HepG2 (cell line): ENCODE measurements around the gene CNTNAP1. TPM values are rescaled to one million over a fixed set of nuclear protein-coding genes. Genes with fewer than 3 reads are reported as not detected.
A peak's percentile ranks its signal among the peaks of the same experiment; 100 is the strongest.

Experiments
- ATAC-seq: fragments of 200-7000 bp; cut with Tn5 transposase; 3 replicates; pipeline ENCODE4 v1.9.1; 2020; ENCODE audit warnings: mild to moderate bottlenecking, moderate library complexity
- BruUV-seq: library from RNA; stranded (reverse); fragments of 400-500 nt; replicated peaks from 2 replicates; lab custom pipeline; 2021; lab: Mats Ljungman, UMichigan
- CTCF ChIA-PET: fragments of 300-600 bp; formaldehyde crosslinking; extraction: SDS; loops from one replicate; lab custom pipeline; 2021; ENCODE audit warnings: low total read pairs, inconsistent platforms, low intra/inter-chr PET ratio; lab: Yijun Ruan, JAX
- POLR2A ChIA-PET: fragments of 350-600 bp; sonication (Branson Sonifier 250); formaldehyde crosslinking; loops from one replicate; lab custom pipeline; 2020; ENCODE audit warnings: antibody characterized with exemption, inconsistent platforms; lab: Yijun Ruan, JAX
- DNase-seq: peaks from one replicate; pipeline ENCODE4 v3.0.0-alpha.2; 2015; ENCODE audit warnings: low spot score
- FAIRE-seq: peaks from 3 replicates; lab custom pipeline; 2011; peaks lifted over from hg19 to GRCh38; lab: Jason Lieb, UNC
- H2AFZ ChIP-seq: one replicate; pipeline ENCODE4 v1.6.1; 2011; ENCODE audit warnings: low read length, inconsistent platforms
- H3K27ac ChIP-seq: fragments of 300-600 bp; 3 replicates; pipeline ENCODE4 v1.8.0; 2011; ENCODE audit warnings: mixed run types, mild to moderate bottlenecking, mixed read lengths, low read length, inconsistent platforms; ENCODE audit not compliant: insufficient read depth; ENCODE audit errors: extremely low read length
- H3K27me3 ChIP-seq, 2 experiments: fragments of 200-600 bp in 1 of 2; 2 replicates in 1 of 2; 3 replicates in 1 of 2; pipeline versions ENCODE4 v1.6.0 to v1.8.0; 2011; ENCODE audit warnings: low read length in 2 of 2, mild to moderate bottlenecking in 2 of 2, moderate library complexity in 2 of 2, inconsistent platforms in 1 of 2; ENCODE audit not compliant: insufficient read depth in 2 of 2, control insufficient read depth in 1 of 2
- H3K36me3 ChIP-seq, 2 experiments: fragments of 200-600 bp in 1 of 2; replicated peaks in 1 of 2; 2 replicates in 1 of 2; 3 replicates in 1 of 2; pipeline versions ENCODE4 v1.5.1 to v1.8.0; 2011; ENCODE audit warnings: low read length in 2 of 2, inconsistent platforms in 1 of 2; ENCODE audit not compliant: insufficient read depth in 2 of 2, control insufficient read depth in 1 of 2
- H3K4me1 ChIP-seq: 2 replicates; pipeline ENCODE4 v1.5.1; 2012; ENCODE audit warnings: low read length, inconsistent platforms; ENCODE audit not compliant: insufficient read depth
- H3K4me2 ChIP-seq: 2 replicates; pipeline ENCODE4 v1.6.0; 2011; ENCODE audit warnings: low read depth, low read length, inconsistent platforms
- H3K4me3 ChIP-seq, 3 experiments: fragments of 200-600 bp in 1 of 3; sonication (generic), shearing (Covaris generic) in 1 of 3; replicated peaks in 1 of 3; 2 replicates each; pipeline ENCODE4 v1.5.1; 2011 to 2016; ENCODE audit warnings: low read length in 3 of 3, inconsistent platforms in 2 of 3, low read depth in 2 of 3, mild to moderate bottlenecking in 2 of 3, control low read depth in 1 of 3, mixed read lengths in 1 of 3; ENCODE audit not compliant: insufficient read depth in 1 of 3
- H3K79me2 ChIP-seq: one replicate; pipeline ENCODE4 v1.6.1; 2011; ENCODE audit warnings: low read length, inconsistent platforms; ENCODE audit not compliant: insufficient read depth
- H3K9ac ChIP-seq: 2 replicates; pipeline ENCODE4 v1.6.0; 2011; ENCODE audit warnings: mild to moderate bottlenecking, low read depth, low read length, inconsistent platforms; ENCODE audit not compliant: insufficient read depth
- H3K9me3 ChIP-seq: 2 replicates; pipeline ENCODE4 v1.5.1; 2012; ENCODE audit warnings: mild to moderate bottlenecking, low read length
- H4K20me1 ChIP-seq: 2 replicates; pipeline ENCODE4 v1.6.0; 2011; ENCODE audit warnings: inconsistent platforms, mild to moderate bottlenecking, low read length, moderate library complexity; ENCODE audit not compliant: insufficient read depth
- HNRNPK ChIP-seq: fragments of 200-400 bp; formaldehyde crosslinking; IDR thresholded peaks from 2 replicates; pipeline ENCODE4 v1.6.1; 2018; ENCODE audit warnings: low read length, low read depth, moderate library complexity, mild to moderate bottlenecking; ENCODE audit not compliant: poor library complexity, severe bottlenecking
- RBFOX2 ChIP-seq: fragments of 200-400 bp; formaldehyde crosslinking; IDR thresholded peaks from 2 replicates; pipeline ENCODE4 v1.6.1; 2017; ENCODE audit warnings: low read depth, mild to moderate bottlenecking, low read length
- SRSF9 ChIP-seq: fragments of 200-400 bp; formaldehyde crosslinking; IDR thresholded peaks from 2 replicates; pipeline ENCODE4 v1.6.1; 2018; ENCODE audit warnings: borderline replicate concordance, mild to moderate bottlenecking, low read depth, low read length; ENCODE audit not compliant: insufficient read depth, poor library complexity, severe bottlenecking
- ZSCAN22 ChIP-seq: sonication (generic); formaldehyde crosslinking; IDR thresholded peaks from 2 replicates; pipeline ENCODE4 v1.4.0; 2020; ENCODE audit warnings: mild to moderate bottlenecking, missing genetic modification reagents
- WGBS: methylation state at CpG from one replicate; pipeline ENCODE4 v1.1.6; 2017; ENCODE audit warnings: low lambda C conversion rate; 5-methylcytosine and 5-hydroxymethylcytosine counted together
- in situ Hi-C: cut with HindIII; loops from 2 replicates; pipeline ENCODE4 v1.10.0; 2017; ENCODE audit warnings: low pct_unique_long_range_greater_than_20kb; ENCODE audit not compliant: extremely low pct_ligation_motif_present
- intact Hi-C: fragments of 100-400 bp; cut with micrococcal nuclease; formaldehyde crosslinking; loops from one replicate; pipeline ENCODE4 v1.10.0; 2022; ENCODE audit not compliant: unreplicated experiment
- polyA plus RNA-seq, 8 experiments: library from polyadenylated mRNA; depleted of rRNA in 3 of 8; stranded (reverse) in 7 of 8; unstranded in 1 of 8; fragments of >200 nt; fragmentation: Illumina TruSeq in 4 of 8; extraction: Trizol in 4 of 8; gene quantifications; 2 replicates each; pipeline versions ENCODE4 v1.2.1 to v1.2.3, GENCODE V29; 2011 to 2016; ENCODE audit warnings: low read depth in 4 of 8, missing spikeins in 1 of 8, mixed read lengths in 1 of 8; ENCODE audit not compliant: insufficient read depth in 1 of 8
- total RNA-seq, 5 experiments: library from RNA; depleted of rRNA; stranded (reverse); fragments of >200 nt; fragmentation: Illumina TruSeq; extraction: Trizol; gene quantifications; 2 replicates each; pipeline ENCODE4 v1.2.3, GENCODE V29; 2016; ENCODE audit warnings: low read depth in 1 of 5
- TF ChIP-seq, protein P1 (sequence below): sonication (generic); formaldehyde crosslinking; IDR thresholded peaks from 2 replicates; pipeline ENCODE4 v1.8.1; 2022; ENCODE audit warnings: low read depth, mild to moderate bottlenecking, missing genetic modification reagents

CNTNAP1 gene
- total and polyA plus RNA-seq, 2 of the 13 experiments (the other 11 are each of a cell fraction or from before 2014, with no cell fraction given) = 4.5 to 7.7 TPM

- TF ChIP-seq SRSF9 (no peak), RBFOX2 (peak; percentile 73)
- TF ChIP-seq, protein P1, sequence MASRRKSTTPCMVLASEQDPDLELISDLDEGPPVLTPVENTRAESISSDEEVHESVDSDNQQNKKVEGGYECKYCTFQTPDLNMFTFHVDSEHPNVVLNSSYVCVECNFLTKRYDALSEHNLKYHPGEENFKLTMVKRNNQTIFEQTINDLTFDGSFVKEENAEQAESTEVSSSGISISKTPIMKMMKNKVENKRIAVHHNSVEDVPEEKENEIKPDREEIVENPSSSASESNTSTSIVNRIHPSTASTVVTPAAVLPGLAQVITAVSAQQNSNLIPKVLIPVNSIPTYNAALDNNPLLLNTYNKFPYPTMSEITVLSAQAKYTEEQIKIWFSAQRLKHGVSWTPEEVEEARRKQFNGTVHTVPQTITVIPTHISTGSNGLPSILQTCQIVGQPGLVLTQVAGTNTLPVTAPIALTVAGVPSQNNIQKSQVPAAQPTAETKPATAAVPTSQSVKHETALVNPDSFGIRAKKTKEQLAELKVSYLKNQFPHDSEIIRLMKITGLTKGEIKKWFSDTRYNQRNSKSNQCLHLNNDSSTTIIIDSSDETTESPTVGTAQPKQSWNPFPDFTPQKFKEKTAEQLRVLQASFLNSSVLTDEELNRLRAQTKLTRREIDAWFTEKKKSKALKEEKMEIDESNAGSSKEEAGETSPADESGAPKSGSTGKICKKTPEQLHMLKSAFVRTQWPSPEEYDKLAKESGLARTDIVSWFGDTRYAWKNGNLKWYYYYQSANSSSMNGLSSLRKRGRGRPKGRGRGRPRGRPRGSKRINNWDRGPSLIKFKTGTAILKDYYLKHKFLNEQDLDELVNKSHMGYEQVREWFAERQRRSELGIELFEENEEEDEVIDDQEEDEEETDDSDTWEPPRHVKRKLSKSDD (CRISPR knock-in tag) = no peak
- TF ChIP-seq, all 625 proteins: peak for 2
These were observed 11.3 kb upstream of the CNTNAP1 start (continued) for GRCh38 chr17:42670789-42671657.

- ATAC-seq (no peak), DNase-seq (no peak), FAIRE-seq (no peak)
- no peak overlapping the region for H2AFZ ChIP-seq
- in situ Hi-C loops = no loop called here
- peaks cover 35% of the 10 kb centered on the region for H3K4me1 ChIP-seq
- H3K27ac ChIP-seq = no peak overlapping the region
- H4K20me1 ChIP-seq = no peaks in the 10 kb centered on the region; the same call in 1 of the 2 replicates
- CTCF ChIA-PET = no interaction called here
- no peak overlapping the region for H3K9ac ChIP-seq
- no peaks in the 10 kb centered on the region for H3K9me3 ChIP-seq
- POLR2A ChIA-PET = no interaction called here
- TF ChIP-seq HNRNPK (peak; percentile 11), ZSCAN22 (CRISPR knock-in tag) (no peak)
- TF ChIP-seq, all 625 proteins: peak for 1
- H3K36me3 ChIP-seq = peaks cover 11 to 52% of the 10 kb centered on the region in 2 experiments
- H3K4me3 ChIP-seq = no peak overlapping the region
- intact Hi-C loops = no loop called here
- no TSS peak for BruUV-seq
- 98% methylated on average over 28 of the region's 28 CpGs for WGBS
- H3K4me2 ChIP-seq = no peak overlapping the region
- peaks cover 22% of the 10 kb centered on the region for H3K79me2 ChIP-seq
- H3K27me3 ChIP-seq = no peaks in the 10 kb centered on the region
These were observed 10.3 kb upstream of the CNTNAP1 start for GRCh38 chr17:42672038-42672437.
